Glomerular visceral epithelial cell (primary cell): ENCODE results near the gene ABHD17C.

Source experiments
- DNase-seq: peaks from one replicate; pipeline ENCODE4 v3.0.0-alpha.2; 2016; ENCODE audit errors: extremely low spot score

ABHD17C gene

DNA sequence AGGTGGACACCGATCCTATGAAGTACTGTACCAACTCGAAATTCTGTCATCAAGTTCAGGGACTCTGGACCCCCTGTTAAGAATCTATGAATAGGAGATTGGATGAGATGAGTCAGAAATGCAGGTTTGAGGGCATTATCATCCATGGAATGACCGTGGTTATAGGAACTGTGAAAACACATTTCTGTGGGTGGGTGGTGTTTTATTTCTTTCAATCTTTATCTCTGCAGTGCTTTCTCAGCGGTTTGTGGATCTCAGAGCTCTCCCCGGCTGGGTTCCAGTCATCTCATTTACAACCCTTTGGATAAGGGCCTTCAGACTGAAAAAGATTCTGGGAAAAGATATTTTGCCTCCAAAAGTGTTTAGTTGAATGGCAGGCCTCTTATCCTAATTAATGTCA, 5.4 kb upstream of the ABHD17C start:
- DNase-seq: no peak

DNA sequence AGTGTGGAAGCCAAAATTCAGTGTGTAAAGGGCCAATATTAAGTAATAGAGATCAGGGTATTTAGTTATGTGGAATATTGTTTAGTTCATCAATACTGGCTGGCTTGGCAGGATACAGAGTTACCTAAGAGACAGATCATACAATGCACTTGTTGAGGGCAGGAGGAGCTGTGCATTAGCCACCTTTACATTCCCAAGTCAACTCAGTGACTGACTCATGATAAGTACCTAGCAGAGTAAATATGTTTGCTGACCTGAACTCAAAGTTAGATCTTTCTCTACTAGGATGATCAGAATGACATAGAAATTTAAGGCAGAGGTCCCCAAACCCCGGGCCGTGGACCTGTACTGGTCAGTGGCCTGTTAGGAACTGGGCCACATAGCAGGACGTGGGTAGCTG, 3.5 kb upstream of the ABHD17C start:
- no peak for DNase-seq

DNA sequence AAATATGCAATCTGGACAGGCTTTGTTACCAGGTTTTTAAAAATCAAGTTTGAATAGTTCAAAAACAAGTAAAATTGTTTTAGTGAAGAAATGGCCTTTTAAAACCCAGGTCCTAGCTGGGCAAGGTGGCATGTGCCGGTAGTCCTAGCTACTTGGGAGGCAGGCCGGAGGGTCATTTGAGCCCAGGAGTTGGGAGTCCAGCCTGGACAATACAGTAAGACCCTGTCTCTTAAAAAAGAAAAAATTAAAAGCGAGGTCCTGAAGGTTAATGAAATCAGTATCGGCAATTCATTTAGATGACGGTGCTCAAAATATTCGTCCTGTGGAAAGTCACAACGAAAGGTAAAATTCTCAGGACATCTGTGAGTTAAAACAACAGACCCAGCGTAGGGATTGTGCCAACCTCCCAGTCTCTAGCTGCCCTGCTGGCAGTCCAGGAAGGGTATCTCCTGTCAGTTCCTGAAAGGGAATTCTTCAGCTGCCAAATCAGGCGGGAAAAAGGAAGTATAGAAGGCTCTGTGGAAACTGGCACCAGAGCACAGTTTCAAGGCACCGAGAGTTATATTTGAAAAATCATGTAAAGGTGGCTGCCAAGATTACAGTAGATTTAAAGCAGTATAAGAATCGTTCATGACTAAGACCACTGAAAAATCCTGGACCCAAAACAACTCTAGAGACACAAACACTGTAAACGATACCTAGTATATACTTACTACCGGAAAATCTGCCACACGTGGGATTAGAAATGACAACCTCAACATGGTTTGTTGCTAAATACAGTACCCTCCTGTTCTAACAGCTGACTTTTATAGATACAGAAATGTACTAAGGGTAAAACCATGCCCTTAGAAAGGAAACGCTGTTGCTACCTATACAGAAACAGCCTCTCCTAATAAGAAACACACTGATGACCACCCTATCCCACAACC, 1.2 kb upstream of the ABHD17C start:
- no peak for DNase-seq

DNA sequence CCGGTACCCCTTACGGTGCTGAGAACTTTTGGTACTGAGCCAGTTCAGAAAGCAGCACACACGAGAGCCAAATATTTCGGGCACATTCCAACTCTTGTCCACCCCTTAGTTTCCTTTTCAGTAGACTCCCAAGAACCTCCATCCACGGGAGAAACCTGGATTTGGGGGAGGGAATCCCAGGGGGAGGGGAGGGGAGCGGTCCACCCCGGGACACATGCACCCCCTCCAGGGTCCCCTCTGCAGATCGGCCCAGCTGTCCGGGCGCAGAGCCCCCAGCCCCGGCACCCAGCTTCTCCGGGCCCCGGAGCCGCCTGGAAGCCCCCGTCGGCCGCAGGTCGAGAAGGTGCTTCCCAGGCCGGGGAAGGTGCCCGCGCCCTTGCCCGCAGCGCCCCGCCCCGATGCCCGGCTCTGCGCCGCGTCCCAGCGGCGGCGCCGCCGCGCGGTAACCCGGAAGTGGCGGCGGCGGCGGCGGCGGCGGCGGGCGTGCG, 455 bp upstream of the ABHD17C start:
- no peak for DNase-seq

DNA sequence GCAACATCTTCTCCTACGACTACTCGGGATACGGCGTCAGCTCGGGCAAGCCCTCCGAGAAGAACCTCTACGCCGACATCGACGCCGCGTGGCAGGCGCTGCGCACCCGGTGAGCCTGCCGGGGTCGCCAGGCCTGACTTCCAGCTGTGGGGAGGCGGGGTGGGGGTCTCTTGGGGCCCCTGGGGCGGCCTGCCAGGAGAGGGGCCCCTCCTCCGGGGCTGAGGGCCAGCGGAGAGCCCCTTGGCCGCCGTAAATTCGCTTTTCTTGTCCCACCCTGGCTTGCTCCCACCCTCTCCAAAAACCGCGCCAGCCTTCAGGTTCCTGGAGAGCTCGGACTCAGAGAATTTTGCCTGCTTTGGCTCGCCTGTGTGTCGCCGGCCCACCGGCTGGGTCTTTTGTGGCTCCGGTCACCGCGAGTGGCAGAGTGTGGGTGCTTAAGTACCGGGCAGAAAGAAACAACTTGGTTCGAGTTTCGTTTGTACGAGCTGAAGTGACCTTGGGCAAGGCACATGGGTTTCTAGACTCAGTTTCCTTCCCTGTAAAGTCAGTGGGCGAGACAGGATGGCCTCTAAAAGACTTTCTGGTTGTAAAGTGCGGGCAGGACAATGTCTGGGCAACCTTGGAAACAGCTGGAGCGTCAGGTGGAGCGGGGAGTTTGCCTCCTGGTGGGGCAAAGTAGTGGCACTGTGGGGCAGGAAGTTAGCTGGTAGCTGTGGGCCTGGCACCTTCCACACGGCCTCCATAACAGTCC, 976 bp downstream of the ABHD17C start:
- DNase-seq: peak; percentile 58

DNA sequence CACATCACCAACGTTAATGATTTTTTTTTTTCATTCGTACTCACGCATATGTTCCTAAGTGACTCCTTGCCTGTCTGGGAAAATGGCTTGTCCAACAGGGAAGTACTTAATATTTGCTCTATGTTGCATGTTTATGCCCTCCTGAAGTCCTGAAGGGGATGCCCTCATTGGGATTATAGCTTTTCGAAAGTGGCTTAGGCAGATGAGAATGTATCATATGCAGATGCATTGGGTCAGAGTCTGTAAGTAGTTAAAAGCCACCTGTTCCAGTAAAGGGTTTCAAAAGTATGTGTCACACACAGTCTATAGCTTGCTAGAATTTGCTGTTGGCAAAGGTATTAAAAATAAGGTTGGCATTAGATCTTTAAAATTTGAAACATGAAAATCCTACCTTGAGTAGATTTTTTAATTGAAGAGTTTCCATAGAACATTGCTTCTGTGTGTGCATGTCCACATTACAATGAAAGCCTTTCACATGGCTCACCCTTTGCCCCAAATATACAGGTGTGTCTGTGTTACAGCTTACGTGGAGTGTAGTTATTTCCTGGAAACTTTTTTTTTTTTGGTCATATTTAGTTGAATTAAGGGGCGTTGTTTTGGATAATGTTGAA, 2.1 kb downstream of the ABHD17C start:
- DNase-seq: no peak

DNA sequence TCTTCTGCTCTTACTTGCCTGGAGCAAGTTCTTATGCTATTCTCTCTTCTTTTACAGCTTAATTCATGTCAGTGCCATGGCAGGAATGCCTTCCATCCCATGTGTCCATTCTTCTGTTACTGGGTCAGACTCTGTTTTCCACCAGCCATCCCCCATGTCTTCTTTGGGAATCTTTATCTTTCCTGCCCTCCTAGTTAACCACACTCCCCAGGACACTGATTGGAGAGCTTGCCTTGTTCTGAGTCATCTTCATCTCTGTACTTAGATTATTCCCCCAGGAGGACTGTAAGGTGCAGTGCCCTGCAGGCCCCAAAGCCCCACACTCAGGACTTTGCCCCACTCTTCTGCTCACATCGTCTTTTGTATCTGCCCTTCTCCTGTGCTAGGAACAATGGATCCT, 3.6 kb downstream of the ABHD17C start:
- DNase-seq: no peak

DNA sequence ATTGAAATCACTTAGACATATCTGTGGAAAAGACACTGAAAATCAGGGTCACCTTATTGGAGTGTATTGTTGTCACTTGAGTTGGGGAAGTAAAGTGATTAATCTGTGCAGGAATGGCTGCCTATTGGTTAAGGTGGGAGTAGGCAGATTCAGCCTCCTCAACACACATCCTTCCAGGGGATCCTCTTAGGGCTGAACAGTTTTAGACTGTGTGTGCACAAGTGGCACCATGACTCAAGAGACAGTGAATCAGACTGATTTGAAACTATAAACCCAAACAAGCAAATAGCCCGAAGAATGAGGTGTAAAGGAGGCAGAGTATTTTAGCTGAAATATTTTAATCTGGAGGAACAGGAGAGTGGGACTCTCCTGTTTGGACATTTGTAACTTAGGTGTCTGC, 4.9 kb downstream of the ABHD17C start:
- DNase-seq: no peak

DNA sequence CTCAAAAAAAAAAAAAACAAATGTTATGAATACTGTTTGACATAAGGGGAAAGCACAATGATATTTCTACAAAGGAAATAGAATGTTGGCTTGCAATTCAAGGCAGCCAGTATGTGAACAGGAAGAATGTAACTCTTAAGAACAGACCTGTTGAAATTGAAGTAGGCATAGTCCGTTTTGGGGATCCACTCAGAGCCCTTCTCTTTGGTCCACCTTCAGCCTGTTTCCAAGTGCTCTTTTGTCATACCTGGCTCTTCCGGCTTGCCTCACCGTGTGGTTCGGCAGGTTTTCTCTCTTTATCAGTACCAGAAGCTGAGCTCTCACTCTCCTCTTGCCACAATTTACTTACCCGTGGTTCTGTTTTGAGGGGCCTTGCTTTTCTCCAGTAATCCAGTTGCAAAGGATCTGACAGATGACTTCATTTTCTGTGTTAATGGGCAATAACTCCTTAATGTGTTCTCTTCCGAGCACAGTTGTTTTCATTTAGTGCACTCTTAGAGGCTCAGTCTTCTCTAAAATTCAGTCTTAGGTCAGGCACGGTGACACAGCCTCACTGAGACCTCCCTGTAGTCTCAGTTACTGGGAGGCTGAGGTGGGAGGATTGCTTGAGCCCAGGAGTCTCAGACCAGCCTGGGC, 6.7 kb downstream of the ABHD17C start:
- DNase-seq: no peak

DNA sequence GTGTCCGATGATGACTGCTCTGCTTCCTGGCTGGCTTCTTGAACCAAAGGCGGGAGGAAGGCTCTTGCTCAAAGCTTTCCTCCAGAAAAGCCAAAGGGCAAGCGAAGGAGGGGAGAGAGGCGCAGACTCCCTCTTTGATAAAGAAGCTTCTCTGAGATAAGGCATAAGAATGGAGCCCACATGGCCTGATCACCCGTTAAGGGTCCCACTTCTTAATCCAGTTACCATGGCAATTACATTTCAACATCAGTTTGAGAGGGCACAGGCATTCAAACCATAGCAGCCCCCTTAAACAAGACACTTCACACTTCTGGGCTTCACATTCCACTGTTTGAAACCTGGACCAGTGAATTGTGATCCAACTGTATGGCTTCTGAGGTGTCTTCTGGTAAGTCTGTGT, 8.0 kb downstream of the ABHD17C start:
- no peak for DNase-seq

DNA sequence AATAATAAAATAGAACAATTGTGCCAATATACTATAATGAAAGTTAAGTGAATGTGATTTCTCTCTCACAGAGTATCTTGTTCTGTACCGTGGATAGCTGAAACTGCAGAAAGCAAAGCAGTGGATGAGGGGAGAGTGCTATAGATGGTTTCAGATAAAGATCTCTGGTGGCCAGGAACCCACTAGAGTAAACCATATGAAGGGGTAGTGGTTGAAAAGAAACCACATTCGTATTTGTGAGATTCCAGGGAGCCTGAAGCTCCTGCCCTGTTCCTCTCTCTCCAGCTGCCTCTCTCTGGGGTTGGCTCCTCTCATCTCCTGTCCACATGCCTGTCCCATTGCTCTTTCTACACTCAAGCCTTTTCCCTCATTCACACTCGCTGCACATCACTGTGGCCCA, 8.9 kb downstream of the ABHD17C start:
- DNase-seq: no peak

DNA sequence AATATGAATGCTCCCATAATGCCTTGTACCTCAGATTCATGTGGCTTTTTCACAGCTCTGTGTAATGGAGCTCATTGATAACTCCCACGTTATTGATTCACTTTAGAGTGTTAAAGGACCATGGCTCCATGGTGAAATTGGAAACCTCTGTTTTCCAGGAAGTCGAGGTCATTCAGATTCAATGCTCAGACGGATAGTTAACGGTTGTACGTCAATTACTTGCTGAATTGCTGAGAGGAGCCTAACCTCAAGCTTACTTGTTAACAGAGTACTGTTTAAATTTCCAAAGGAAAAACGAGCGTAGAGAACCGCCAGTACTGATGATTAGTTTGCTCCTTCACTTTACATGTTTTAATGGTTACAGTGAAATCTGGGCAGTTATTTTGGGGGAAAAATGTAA, 11.1 kb downstream of the ABHD17C start:
- no peak for DNase-seq

DNA sequence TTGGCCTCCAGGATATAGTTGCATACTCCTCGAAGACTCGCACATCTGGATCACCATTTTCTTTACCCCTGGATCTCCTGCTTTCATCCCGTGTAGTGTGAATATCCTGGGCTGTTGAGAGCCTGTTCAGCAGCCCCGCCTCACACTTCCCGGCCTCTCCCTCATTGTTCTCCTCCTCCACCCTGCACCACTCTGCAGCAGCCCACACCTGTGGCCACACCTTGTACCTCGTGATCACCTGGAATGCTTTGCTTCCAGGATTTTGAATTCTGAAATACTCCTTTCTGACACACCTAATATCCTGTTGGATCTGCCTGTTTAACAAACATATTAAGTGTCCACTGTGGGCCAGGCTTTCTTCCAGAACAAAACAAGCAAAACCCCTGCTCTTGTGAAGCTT, 14.4 kb downstream of the ABHD17C start:
- no peak for DNase-seq

DNA sequence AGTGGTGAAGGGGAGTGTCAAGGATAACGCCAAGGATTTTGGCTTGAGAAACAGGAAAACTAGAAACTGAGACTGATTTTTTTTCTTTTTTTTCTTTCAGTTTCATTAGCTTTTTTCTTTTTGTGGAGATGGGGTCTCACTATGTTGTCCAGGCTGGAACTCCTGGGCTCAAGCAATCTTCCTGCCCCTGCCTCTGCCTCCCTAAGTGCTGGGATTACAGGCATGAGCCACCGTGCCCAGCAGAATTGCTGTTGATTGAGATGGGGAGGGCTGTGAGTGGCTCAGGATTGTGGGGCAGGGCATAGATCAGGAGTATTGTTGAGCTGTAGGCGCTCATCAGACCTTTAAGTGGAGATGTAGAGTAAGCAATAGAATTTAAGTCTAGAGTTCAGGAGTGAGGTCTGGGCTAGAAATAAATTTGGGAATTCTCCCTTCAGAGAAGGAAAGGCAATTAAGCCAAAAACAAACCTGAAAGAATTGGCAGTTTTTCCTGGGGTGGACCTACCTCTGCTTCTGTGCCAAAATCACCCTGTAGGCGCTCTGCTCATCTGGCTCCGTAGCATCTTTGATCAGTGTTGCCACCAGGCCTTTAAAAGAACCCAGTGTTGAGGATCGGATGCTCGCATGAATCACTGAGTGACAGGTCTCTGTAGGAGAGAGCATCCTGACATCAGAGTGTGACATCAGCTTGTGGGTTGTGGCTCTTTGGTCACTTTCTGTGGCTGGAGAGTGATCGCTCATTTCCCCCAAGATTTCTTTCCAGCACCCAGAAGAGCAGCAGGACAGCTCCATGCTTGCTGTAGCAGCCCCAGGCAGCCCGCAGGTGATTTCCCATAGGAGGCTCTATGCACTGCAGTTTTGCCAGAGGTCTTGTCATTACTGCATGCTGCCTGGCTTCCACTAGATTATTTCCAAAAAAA, 15.8 kb downstream of the ABHD17C start:
- peak; percentile 58 for DNase-seq

DNA sequence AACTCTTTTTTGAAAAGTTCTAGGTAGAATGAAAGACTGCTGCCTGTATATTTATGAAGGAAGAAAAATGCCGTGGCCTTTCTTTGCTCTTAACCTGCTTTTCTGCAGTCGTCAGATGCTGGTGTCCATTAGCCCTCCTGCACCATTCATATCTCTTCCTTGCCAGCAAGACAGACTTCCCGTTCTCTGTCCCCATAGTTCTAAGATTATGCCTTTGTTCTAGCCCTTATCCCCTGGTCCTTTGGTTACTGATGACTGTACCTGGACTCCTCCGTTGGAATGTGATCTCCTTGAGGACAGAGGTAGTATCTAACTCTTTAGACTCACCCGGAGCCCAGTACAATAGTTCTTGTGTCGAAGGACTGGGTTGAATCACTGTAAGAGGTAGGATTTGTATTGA, 16.8 kb downstream of the ABHD17C start:
- no peak for DNase-seq

DNA sequence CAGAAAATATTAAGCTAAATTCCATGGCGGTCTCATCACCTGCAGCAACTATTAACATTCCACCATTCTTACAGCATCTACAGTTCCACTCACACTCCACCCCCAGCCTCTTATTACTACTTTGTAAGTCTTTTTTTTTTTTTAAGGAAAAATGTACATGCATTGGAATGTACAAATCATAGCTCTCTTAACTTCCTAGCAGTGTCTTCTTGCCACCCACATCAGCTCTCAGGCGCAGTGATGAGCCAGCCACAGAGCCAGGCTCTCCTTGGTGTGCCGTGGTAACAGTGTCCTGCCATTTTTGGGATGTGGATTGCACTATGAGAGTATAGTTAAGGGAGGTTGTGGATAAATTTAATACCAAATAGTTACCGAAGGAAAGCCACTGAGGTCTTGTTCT, 17.8 kb downstream of the ABHD17C start:
- DNase-seq: no peak

DNA sequence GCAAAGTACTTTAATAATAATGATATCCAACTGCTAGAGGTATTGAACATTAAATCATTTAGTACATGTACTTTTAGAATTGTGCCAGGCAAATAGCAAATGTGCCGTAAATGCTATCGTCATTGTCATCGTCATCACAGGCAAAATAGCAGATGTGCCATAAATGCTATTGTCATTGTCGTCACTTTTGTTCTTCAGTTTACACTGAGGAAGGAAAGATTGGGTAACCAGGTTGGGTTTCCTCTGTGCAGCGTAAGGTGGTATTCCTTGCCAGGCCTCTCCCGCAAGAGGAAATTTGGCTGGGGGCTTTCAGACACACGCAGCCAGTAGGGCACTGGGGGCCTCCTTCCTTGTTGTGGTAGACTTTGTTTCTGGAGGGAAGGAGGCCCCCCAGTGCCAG, 26.4 kb downstream of the ABHD17C start:
- no peak for DNase-seq

DNA sequence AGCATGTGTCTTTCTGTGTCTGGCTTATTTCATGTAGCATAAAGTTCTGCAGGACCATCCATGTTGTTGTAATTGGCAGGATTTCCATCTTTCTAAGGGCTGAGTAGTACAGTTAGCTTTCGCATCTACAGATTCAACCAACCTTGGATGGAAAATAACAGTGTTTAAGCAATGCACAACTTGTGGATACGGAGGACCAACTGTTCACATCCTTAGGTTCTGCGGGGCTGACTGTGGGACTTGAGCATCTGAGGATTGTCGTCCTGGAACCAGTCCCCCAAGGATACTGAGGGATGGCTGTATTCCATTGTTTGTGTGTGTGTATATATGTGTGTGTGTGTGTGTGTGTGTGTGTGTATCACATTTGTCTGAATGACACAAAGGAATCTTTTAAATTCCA, 27.7 kb downstream of the ABHD17C start:
- DNase-seq: no peak

DNA sequence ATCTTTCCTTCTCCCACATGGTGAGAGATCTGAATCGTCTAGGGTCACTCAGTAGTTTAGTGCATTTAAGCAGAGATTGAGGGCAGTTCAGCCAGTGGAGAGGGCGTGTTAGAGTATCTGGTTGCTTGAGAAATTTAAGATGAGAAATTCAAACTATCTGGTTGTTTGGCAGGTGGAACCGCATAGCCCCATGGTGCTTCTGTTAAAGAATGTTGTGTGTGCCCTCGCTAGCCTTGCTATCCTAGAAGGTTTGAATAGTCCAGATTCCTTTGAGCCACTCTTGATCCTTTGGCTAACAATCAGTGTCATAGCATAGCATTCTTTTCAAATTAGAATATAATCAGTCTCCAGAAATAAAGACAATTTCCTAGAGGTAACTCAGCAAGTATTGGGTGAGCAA, 32.1 kb downstream of the ABHD17C start:
- no peak for DNase-seq

DNA sequence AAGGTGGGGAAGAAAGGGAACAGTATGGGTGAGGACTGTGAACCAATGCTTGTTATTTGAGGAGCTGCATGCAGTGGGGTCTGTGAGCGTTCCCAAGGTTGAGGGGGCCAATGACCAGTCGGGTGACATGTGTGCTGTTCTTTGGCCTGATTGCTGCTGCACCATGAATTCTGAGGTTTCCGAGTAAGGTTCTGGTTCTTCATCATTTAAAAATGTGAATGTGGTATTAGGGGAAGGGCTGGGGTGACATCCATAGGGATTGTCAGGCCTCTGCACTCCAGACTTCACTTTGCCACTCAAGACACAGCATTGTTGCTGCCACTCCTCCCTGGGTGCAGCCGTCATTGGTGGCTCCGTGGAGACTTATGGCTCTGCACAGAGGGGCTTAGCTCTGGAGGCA, 32.5 kb downstream of the ABHD17C start:
- DNase-seq: no peak

DNA sequence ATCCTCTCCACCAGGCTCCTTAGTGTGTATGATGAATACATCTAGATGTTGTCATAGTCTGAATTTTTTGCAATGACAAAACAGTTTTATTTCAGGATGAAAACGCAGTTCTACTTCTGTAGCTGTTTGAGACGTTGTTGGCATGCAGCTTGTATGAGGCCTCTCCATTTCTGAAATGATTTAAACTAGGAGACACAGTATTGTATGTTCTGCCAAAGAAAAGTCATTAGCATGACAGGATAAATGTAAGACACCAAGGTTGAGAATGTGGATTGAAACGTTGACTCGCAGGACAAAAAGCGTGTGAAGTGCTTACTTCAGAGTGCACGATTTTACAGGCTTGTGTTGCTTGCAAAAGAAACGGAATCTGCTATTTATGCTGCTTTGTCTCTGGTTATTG, 35.3 kb downstream of the ABHD17C start:
- DNase-seq: no peak
